Measurements from ENCODE around the gene NIFK.
"Not testable (repeated sequence)": the region's sequence is repeated elsewhere in the genome, so short reads cannot be mapped to it uniquely, and the experiment has no call there.

The NIFK gene

GRCh38 chr2:121705390-121705789 is 31.3 kb downstream of the NIFK start:
- H3K27ac ChIP-seq = no peak overlapping the region
- H3K4me1 ChIP-seq (ENCODE audit: low read depth, poor library complexity, severe bottlenecking) = no peaks in the 10 kb centered on the region
- no peaks in the 10 kb centered on the region for H3K27me3 ChIP-seq (ENCODE audit: insufficient read depth, low read depth)
- H3K9ac ChIP-seq = no peak overlapping the region
- H4K20me1 ChIP-seq (ENCODE audit: insufficient read depth) = no peaks in the 10 kb centered on the region
- no peak overlapping the region for H3K4me3 ChIP-seq (IDR thresholded peaks at IDR 0.05; ENCODE audit: insufficient read depth, low read depth, low read length)
- no peaks in the 10 kb centered on the region for H3K36me3 ChIP-seq (ENCODE audit: insufficient read depth)
- no peak for TF ChIP-seq CTCF (conservative IDR thresholded peaks at IDR 0.05; ENCODE audit: low read depth, low read length)
- H3K79me2 ChIP-seq (ENCODE audit: insufficient read depth, low read depth) = no peaks in the 10 kb centered on the region
- no peak overlapping the region for H2AFZ ChIP-seq (ENCODE audit: low read depth)
- H3K4me2 ChIP-seq = no peak overlapping the region

- not testable (repeated sequence) for H3K9ac ChIP-seq; H3K4me3 ChIP-seq (IDR thresholded peaks at IDR 0.05; ENCODE audit: insufficient read depth, low read depth, low read length); H3K27me3 ChIP-seq (ENCODE audit: insufficient read depth, low read depth); H2AFZ ChIP-seq (ENCODE audit: low read depth); H3K4me1 ChIP-seq (ENCODE audit: low read depth, poor library complexity, severe bottlenecking); H3K27ac ChIP-seq; H3K4me2 ChIP-seq; H3K79me2 ChIP-seq (ENCODE audit: insufficient read depth, low read depth); H3K36me3 ChIP-seq (ENCODE audit: insufficient read depth); H4K20me1 ChIP-seq (ENCODE audit: insufficient read depth)
Measured at GRCh38 chr2:121701761-121702160, 34.9 kb downstream of the NIFK start.

- H3K4me3 ChIP-seq (IDR thresholded peaks at IDR 0.05; ENCODE audit: insufficient read depth, low read depth, low read length) = no peak overlapping the region
Measured at GRCh38 chr2:121699421-121700333, 37.0 kb downstream of the NIFK start.

DNA sequence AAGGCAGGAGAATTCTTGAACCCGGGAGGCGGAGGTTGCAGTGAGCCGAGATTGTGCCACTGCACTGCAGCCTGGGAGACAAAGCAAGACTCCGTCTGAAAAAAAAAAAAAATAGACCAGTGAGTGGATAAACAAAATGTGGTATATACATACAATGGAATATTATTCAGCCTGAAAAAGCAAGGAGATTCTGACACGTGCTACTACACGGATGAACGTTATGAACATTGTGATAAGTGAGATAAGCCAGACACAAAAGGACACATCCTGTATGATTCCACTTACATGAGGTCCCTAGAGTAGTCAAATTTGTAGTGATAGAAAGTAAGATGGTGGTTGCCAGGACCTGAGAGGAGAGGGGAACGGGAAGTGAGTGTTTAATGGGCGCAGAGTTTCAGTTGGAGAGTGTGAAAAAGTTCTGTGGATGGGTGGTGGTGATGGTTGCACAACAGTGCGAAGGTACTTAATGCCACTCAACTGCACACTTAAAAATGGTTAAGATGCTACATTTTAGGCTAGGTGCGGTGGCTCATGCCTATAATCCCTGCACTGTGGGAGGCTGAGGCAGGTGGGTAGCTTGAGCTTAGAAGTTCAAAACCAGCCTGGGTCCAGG is 38.3 kb downstream of the NIFK start:
- TF ChIP-seq CTCF (conservative IDR thresholded peaks at IDR 0.05; ENCODE audit: low read depth, low read length) = no peak
- Histone ChIP-seq H4K20me1 (ENCODE audit: insufficient read depth) (no peaks in the 10 kb centered on the region), H3K4me3 (IDR thresholded peaks at IDR 0.05; ENCODE audit: insufficient read depth, low read depth, low read length) (no peak overlapping the region), H3K27ac (no peak overlapping the region), H3K4me1 (ENCODE audit: low read depth, poor library complexity, severe bottlenecking) (no peaks in the 10 kb centered on the region), H3K9ac (no peak overlapping the region), H3K27me3 (ENCODE audit: insufficient read depth, low read depth) (no peaks in the 10 kb centered on the region), H3K4me2 (no peak overlapping the region), H2AFZ (ENCODE audit: low read depth) (no peak overlapping the region), H3K79me2 (ENCODE audit: insufficient read depth, low read depth) (no peaks in the 10 kb centered on the region), H3K36me3 (ENCODE audit: insufficient read depth) (no peaks in the 10 kb centered on the region)

More at GRCh38 chr2:121699421-121700333, 37.0 kb downstream of the NIFK start:
- no peak overlapping the region for H3K4me2 ChIP-seq
- no peak for TF ChIP-seq CTCF (conservative IDR thresholded peaks at IDR 0.05; ENCODE audit: low read depth, low read length)
- H3K27me3 ChIP-seq (ENCODE audit: insufficient read depth, low read depth) = no peaks in the 10 kb centered on the region
- no peak overlapping the region for H2AFZ ChIP-seq (ENCODE audit: low read depth)
- no peak overlapping the region for H3K27ac ChIP-seq
- no peaks in the 10 kb centered on the region for H3K4me1 ChIP-seq (ENCODE audit: low read depth, poor library complexity, severe bottlenecking)
- no peaks in the 10 kb centered on the region for H3K79me2 ChIP-seq (ENCODE audit: insufficient read depth, low read depth)
- H3K36me3 ChIP-seq (ENCODE audit: insufficient read depth) = no peaks in the 10 kb centered on the region
- H4K20me1 ChIP-seq (ENCODE audit: insufficient read depth) = no peaks in the 10 kb centered on the region
- H3K9ac ChIP-seq = no peak overlapping the region

Data from KMS-11 (cell line).